NCI-H774 (cell line): ENCODE measurements around the gene DMRT1.

ENCODE experiments used
- DNase-seq: peaks from one replicate; lab custom pipeline; 2025; lab: John Stamatoyannopoulos, UW

The DMRT1 gene

DNA sequence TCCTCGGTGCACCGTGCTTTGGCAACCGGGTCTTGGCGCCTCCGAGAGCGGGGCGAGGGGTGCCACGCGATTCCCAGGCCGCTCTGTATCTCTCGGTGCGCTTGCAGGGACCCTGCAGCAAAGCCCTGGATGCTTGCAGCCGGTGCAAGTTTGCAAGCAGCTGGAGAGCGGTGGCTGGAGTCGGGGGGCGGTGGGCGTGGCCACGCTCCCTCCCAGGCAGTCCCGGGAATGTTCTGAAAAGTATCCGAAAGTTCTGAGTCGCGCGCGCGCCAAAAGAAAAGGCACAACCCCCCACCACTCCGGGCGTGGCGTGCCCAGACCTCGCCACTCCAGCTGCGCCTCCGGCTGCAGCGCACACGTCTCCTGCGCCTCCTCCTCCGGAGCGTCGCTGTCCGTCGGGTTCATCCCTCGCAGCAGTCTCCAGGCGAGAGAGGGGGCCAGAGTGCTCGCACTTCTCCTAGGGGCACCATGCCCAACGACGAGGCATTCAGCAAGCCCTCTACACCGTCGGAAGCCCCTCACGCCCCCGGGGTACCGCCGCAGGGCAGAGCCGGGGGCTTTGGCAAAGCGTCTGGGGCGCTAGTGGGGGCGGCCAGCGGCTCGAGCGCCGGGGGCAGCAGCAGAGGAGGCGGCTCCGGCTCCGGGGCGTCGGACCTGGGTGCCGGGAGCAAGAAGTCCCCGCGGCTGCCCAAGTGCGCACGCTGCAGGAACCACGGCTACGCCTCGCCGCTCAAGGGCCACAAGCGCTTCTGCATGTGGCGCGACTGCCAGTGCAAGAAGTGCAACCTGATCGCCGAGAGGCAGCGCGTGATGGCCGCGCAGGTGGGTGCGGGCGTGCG, at the start of gene DMRT1:
TSS of gene DMRT1 (plus strand) at position 327 of the 839 bp plus-strand sequence. CDS start at position 469, 142 bp downstream.
- DNase-seq: no peak

GRCh38 chr9:792331-793260, 48.9 kb upstream of the DMRT1 start:
- DNase-seq: no peak

GRCh38 chr9:794386-794785, 47.1 kb upstream of the DMRT1 start:
- no peak for DNase-seq

DNA sequence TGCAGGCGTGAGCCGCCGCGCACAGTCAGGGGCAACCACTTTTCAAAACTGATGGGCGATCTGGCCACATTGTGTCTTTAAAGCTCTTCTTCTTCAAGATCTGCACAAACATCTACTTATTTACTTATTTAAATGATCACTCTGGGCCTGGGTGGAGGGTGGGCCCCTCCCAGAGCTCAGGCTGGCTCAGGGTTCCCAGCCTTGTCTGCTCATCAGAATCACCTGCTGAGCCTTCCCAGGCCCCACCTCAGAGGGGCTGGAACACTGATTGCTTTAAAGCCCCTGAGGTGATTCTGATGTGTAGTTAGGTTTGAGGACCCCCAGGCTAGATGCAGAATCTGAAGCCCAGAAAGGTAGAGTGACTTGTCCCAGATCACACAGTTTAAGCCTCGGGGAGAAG, 45.6 kb upstream of the DMRT1 start:
- no peak for DNase-seq

DNA sequence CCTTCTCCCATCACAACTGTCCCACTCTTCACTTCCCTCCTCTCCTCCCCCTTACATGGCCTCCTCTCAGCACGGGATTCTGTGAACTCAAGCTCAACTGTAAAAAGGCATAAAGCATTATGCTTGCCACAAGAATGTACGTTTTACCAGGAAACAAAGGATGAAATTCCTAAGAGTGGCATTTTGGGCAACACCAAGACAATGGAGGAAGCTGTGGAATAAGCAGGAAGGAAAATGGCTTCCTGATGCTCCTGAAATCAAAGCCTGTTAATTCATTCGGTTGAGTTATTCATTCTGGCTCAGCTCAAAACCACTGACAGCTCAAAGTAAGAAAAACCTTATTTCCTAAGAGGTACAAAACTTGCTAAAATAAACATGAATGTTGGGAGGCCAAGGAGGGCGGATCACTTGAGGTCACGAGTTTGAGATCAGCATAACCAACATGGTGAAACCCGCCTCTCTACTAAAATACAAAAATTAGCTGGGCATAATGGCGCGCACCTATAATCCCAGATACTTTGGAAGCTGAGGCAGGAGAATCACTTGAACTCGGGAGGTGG, 40.8 kb upstream of the DMRT1 start:
- no peak for DNase-seq

DNA sequence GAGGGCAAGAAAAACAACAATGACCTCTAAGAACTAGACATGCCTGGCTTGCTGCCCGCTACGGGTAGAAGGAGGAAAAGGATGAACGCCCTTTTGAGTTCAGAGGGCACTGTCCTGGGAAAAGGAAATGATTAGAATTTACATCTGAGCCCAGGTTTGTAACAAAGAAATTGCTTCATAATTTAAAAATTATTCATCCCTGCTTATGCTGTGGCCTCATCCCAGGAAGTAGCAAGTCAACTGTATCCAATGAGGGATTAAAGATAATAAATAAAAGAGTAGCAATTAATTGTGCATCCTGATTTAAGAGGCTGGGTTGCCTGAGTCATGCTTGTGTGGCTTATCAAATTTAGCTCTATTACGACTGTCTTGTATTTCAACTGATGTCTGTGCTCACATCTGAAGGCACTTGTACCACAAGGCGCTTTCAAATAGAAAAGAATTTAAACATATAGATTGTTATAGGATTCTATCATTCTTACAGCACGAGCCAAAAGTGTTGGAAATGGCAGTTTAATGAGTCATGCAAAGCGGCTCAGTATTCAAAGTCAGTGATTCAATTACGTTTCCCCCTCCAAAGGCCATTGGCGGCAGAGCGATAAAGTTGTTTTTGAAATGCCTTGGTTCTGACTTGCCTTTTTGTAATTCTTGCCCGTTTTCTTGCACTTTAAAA, 40.0 kb upstream of the DMRT1 start:
- DNase-seq: no peak

DNA sequence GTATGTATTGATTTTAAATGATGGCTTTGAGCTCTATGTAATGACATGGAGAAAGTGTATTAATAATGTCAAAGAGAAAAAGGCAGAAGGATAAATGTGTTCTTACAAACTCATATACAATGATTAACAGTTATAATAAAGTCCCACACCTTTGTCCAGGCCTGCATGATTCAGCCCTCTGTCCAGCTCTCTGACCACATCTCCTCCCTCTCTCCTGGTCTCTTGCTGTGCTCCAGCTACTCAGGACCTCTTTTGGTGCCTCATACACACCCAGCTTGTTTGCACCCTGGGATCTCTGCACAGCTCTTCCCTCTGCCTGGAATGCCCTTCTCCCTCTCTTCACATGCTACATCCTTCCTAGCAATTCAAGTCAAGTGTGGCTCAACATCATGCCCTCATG, 37.5 kb upstream of the DMRT1 start:
- DNase-seq: no peak

- no peak for DNase-seq
Observed at GRCh38 chr9:805151-805550, 36.3 kb upstream of the DMRT1 start.

DNA sequence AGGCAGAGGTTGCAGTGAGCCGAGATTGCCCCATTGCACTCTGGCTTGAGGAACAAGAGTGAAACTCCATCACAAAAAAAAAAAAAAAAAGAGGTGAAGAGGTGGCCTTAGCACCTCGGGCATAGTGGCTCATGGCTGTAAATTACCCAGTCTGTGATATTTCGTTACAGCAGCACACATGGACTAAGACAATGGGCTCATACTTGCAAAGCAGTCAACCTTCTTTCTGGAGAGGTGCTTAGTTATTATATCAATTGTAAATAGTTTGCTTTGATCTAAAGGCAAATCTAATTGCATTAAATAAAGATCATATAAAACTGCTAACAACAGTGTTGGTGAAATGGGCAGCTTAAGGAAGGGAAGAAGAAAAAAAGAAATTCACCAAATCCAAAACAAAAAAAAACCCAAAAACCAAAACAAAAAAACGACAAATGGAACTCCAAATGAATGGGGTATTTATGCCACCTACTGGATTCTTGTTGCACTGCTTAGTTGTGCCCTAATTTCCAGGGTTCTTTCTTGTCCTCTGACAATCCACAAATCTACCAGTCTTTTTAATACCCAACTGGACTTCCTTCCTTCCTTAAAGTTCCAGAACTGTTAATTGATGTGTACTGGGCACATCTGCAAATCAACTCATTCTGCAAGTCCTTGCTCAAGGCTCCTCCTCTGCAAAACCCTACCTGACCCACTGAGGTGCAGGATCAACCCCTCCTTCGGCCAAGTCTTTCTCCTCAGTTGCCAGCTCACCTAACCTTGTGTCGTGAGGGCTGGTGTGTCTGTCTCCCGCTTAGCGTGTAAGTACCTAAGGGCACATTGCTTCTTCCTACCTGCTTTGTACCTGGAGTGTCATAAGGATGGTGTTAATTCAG, 35.0 kb upstream of the DMRT1 start:
- DNase-seq: no peak

DNA sequence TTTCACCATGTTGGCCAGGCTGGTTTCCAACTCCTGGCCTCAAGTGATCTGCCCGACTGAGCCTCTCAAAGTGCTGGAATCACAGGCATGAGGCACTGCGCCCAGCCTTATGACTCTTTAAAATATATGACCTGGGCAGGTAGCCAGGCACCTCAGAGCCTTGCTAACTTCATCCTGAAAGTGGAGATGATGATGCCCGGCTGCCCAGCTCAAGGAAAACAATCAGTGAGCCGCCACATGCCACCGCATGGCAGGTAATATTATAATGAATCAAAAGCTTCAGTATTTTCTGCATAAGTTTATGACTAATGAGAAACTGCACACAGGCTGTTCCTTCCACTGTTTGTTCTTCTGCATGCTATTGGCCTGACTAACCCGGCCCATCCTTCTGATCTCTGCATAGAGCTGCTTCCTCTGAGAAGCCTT, 30.4 kb upstream of the DMRT1 start:
- no peak for DNase-seq

- no peak for DNase-seq
Observed at GRCh38 chr9:818958-819357, 22.5 kb upstream of the DMRT1 start.

DNA sequence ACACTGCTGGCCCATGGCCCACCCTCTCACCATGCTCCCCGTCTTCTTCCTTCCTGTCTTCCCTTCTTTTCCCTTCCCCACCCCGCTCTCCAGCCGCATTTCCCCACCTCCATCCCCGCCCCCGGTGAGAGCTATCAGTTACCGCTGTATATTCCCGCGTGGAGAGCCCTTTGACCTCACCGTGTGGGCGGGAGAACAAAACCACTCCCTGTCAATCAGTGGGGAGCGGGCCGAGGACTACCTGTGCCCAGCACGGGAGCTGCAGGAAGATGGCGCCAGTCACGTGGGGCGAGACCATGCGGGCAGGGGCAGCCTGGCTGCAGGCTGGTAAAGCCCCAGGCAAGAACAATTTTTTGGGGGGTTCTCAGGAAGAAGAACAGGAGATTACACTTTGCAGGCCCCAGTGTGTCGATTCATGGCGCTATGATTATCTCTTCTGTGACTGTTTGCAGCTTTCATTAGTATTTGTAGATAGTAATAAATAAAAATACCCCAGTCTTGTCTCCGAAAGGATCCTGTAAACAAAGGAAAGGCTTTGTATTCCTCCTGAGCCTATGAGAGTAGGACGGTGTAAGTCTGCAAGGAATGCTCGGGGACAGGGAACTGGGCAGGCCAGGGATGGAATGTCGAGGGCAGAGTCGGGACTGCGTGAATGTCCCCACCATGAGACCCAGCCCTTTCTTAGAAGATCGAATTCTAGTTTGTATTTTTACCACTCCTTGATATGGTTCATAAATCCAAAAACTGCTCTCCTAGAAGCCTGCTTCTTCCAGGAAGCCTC, 14.8 kb upstream of the DMRT1 start:
- no peak for DNase-seq

GRCh38 chr9:840343-840742, 1.2 kb upstream of the DMRT1 start:
- DNase-seq: no peak

GRCh38 chr9:842635-843426, 1.3 kb downstream of the DMRT1 start:
- DNase-seq: no peak

- no peak for DNase-seq
Observed at GRCh38 chr9:843427-843785, 1.9 kb downstream of the DMRT1 start.

DNA sequence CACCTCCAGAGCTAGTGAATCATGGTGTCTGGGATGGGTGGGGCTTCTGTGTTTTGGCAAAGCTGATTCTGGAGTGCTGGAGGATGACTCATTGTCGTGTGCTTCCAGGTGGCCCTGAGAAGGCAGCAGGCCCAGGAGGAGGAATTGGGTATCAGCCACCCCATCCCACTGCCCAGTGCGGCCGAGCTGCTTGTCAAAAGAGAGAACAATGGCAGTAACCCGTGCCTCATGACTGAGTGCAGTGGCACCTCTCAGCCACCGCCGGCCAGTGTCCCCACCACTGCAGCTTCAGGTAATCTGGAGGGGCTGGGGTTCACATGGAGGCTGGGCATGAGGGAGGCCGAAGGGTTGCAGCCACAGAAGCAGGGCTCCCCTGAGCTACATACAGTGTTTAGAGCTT, 5.4 kb downstream of the DMRT1 start:
- DNase-seq: no peak

DNA sequence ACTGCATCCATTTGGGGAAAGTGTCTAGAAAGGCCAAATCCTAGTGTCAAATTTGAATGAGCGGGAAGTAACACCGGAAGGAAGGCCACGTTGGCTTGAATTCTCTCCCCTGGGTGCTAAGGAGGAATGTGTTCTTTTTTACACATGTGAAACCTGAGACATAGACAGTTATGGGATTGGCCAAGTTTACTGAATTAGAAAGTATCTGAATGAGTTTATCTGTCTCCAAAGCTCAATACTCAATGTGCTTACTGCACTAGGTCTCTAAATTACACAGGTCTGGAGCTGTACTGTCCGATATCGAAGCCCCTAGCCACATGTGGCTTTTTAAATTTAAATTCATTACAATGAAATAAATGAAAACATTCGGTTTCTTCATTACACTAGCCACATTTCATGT, 6.0 kb downstream of the DMRT1 start:
- no peak for DNase-seq

GRCh38 chr9:849431-849830, 7.9 kb downstream of the DMRT1 start:
- no peak for DNase-seq

DNA sequence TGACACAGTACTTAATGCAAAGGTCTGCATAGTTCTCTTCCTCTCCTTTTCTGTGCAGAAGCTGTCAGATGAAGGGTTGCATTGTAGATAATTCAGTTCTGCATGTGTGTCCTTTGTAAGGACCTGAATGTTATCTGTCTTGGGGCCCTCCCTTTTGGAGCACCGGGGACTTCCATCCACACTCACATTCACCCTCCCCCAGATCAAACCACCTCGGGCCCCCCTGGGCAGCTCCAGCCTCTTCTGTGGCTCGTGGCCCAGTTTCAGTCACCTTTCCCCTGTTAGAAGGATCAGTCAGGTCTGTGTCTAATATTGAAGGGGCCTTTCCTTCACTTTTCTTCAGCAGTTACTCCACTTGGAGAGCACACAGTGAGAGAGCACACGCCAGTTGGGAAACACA, 11.0 kb downstream of the DMRT1 start:
- no peak for DNase-seq

- DNase-seq: no peak
Observed at GRCh38 chr9:859251-859650, 17.8 kb downstream of the DMRT1 start.
